KBM-7 (cell line): Measurements from ENCODE around the gene STRA6.

Source experiments
- DNase-seq: peaks from one replicate; pipeline ENCODE4 v3.0.0-alpha.2; 2015
- in situ Hi-C: fragments of 300-500 bp; cut with MboI; formaldehyde crosslinking; loops from 2 replicates; pipeline ENCODE4 v1.14.3; 2020; ENCODE audit warnings: low sequenced_read_pairs, low pct_unique_long_range_greater_than_20kb, mixed read lengths

STRA6 gene

DNA sequence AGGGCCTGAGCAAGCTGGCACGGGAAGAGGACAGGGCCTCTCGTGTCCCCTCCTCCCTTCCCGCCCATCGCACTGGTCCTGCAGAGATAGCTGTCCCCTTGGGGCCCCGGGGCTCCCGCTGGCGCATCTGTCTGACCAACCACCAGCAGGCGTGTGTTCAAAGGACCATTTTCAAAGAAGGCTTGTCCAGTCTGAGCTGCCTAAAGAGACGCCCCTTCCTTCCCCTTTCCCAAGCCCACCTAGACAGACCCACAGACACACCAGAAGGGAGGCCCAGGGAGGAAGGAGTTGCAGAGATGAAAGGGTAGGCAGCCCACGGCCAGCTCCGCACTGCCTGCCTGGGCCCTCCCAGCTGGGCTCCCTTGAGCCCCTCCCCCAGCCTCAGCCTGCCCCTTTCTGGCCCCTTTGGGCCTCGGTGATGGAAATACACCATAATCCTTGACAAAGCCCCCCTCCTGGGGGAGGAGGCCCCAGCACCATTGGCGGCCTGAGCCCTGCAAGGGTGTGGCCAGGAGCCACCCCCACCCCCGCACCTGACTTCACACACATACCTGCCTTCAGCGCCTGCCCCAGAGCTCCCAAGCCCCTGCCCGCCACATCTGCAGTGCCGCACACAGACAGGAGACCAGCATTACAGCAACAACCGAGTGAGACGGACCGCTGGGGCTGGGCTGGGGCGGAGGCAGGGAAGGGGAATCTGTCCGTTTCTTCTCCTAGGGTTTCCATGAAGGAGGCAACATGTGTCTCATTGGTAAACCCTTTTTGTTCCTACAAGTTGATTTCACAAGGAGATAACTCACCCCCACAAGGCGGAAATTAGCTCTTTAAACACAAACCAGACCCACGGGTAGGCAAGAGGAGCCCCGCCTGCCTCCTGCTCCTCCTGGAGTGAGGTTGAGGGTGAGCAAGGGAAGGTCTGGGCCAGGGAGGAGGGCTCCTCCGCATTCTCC, at the start of gene STRA6:
Gene STRA6 (minus strand): TSS at position 336 of the 950 bp plus-strand sequence. CDS start 520 bp downstream, outside the sequence.
- DNase-seq, result peak; percentile 15
- in situ Hi-C loops, result no loop called here

- DNase-seq, result no peak
- in situ Hi-C loops, result no loop called here
These were observed 49.7 kb upstream of the STRA6 start for GRCh38 chr15:74252291-74252690.

DNA sequence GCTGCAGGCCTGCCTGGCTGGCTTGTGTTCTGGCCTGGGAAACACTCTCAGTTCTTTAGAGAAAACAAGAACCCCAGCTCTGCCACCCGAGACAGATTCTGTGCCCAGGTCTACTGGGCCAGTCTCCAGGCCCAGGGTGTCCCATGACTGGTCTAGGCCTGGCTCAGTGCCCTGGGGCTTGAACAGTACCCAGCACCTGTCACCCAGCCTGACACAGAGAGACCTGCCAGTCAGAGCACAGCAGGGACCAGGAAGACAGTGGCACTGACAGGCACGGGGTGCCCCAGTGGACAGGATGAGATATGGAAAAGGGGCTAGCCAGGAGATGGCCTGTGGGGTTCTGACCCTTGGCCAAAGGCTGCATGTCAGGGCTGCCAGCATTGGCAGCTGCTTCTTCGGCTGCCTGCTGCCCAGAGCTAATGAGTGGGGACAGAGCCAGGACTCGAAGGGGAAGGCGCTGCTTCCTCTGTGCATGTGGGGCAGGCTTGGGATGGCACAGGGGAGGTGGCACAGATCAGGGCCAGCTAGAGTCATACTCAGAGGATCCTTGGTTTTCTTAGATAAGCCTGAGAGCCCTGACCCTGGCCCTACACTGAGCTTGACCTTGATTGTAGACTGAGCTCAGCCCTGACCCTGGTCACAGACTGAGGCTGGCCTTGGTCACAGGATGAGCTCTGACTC, 48.7 kb upstream of the STRA6 start:
- no peak for DNase-seq
- in situ Hi-C loops, result no loop called here

- in situ Hi-C loops, result no loop called here
- DNase-seq, result no peak
These were observed 47.7 kb upstream of the STRA6 start for GRCh38 chr15:74250266-74250665.

DNA sequence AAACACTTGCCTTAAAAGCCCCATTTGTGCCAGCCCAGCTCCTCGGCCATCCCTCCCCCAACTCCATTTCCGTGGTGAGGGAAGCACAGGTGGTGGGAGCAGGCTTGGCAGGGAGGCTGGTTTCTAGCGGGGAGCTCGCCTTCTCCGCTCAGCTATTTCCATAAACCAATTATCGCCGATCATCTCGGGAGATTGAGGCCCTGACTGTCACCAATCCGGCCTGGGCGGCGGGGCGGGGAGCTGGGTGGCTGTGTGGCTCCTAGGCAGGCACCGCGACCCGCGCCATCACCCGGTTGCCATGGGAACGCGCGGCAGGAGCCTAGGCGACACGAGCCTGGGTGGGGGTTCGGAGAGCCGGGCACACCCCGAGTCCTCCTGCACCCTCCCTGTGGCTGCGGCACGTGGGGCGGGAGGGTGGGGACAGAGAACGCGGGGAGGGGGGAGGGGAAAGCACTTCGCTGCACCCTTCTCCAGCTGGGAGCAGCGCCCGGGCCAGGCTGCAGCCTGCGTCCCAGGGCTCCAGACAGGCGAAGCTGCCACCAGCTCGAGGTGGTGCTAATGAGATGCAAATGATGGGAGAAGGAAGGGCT, 42.9 kb upstream of the STRA6 start:
- in situ Hi-C loops, result no loop called here
- DNase-seq, result no peak

GRCh38 chr15:74244822-74245341, 42.3 kb upstream of the STRA6 start:
- in situ Hi-C loops, result no loop called here
- DNase-seq, result no peak

- no peak for DNase-seq
- in situ Hi-C loops, result no loop called here
These were observed 40.8 kb upstream of the STRA6 start for GRCh38 chr15:74243431-74243830.

DNA sequence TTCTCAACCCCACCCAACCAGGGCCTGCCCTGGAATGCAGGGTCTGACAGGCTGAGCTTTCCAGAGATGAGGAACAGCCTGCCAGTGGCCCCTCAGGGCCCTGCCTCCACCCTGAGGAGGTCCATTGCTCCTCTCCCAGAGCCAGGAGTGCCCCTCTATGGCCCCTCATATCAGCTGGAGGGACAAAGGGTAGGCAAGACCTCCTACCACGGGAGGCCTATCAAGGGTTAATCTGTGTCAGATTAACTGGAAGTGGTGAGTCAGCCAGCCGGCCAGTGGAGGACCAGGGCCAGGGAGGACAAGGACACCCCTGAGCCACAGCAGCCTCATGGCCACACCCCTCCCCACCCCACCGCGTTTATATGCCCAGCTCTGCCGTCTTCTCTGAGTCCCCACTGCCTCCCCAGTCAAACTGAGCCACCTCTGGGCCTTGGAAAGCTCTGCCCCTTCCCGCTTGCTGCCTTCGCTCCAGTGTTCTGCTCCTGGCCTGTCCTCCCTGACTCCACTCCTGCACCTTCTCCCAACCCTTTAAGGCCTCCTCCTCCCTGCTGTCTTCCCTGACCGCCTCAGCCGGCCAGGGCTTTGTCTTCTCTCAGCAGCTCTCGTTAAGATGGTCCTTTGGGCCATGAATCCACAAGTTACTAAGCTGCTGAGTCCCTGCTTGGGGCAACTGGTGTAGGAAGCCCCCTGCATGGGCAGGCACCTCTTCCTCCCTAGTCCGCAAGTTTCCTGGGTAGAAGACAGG, 40.0 kb upstream of the STRA6 start:
- DNase-seq, result no peak
- in situ Hi-C loops, result no loop called here

DNA sequence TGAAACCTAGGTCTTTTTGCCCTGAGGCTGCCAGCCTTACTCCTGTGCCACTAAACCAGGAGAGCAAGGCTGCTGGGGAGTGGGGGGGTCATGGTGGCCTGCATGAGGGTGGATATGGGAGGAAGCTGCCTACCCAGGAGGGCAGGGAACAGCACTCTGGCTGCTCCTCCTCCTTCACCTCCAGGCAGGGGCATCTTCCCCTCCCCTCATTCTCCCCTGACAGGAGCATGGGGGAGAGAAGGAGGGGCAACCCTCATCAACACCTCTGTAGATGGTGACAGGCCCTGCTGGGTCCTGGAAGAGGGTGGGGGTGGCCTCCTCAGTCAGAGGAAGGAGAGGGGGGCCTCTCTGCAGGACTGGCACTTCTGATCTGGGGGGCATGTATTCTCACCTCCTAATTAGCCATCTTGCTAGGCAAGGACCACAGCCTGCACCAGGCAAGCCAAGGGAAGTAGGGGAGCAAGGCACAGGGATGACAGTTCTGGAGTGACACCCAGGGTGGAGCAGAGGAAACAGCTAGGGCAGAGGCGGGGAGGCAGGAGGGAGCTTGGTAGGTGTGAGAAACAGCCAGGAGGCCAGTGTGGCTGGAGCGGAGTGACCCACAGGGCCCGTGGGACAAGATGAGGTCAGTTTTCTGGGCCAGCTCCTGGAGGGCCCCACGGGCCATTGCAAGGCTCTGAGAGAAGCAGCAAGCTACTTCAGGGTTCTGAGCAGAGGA, 38.5 kb upstream of the STRA6 start:
- in situ Hi-C loops, result no loop called here
- no peak for DNase-seq

GRCh38 chr15:74240002-74240568, 37.5 kb upstream of the STRA6 start:
- in situ Hi-C loops, result no loop called here
- DNase-seq, result peak; percentile 29

DNA sequence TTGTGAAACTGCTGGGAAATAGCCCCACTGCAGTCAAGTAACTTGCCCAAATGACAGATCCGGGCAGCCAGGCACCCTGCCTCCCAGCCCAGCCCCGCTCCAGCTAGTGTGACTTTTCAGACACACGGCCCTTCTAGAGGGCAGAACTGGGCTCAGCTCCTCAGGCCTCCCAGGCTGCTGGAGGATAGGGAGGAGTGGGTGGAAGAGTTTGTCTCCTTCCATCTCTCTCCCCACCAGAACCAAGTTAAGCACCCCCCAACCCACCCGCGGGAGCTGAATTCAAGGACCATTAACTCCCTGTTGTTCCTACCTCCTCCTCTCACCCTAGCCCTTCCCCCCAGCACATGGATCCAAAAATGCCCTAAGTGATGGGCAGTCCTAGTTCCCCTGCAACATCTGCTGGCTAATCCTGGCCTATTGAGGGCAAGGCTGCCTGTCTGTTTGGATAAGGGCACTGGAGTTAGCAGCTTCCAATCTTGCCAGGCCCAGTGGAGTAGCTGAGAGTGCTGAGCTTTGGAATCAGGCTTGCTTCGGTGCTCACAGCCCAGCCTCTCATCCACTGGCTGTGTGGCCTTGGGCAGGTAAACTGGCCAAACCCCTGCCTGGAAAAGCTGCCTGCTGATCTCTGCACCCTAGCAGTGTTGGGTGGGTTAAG, 36.6 kb upstream of the STRA6 start:
- DNase-seq, result no peak
- in situ Hi-C loops, result no loop called here

GRCh38 chr15:74235962-74236361, 33.4 kb upstream of the STRA6 start, which contains the start of gene CCDC33:
TSS of gene CCDC33 (plus strand) at chr15:74236326. CDS start at chr15:74236720, 394 bp downstream.
- DNase-seq, result peak; percentile 31
- in situ Hi-C loops, result no loop called here

GRCh38 chr15:74234598-74234875, 31.9 kb upstream of the STRA6 start:
- DNase-seq, result no peak
- in situ Hi-C loops, result no loop called here

DNA sequence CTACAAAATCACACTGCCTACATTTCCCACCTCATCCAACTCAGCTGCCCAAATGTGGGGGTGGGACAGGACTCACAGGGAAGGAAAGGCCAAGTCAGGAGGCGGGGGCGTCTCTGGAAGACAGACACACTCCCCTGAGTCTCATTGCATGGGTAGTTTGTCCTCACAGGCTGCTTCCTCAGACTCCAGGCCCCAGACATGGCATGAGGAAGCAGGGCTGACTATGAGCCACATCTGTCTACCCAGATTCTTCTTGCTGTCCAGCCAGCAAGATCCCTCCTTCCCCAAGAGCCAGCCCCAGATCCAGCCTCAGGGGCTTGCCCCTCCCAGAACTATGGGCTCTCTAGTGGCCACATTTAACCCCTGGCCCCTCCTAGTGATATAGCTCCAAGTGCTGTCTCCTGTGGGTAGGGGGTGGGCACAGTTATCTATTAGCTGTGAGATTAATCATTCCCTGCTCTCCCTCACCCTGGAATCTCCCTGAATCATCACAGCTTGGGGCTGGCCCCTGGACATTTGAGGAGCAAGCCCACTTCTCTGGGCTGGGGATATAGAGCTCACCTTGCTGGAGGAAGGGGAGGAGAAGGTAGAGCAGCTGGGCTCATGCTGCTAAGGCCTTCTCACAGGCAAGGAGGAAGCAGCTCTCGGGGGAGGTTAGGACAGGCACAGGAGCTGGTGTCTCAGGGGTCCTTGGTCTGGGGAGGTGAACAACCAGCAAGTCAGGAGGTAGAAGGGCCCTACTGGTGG, 31.4 kb upstream of the STRA6 start:
- in situ Hi-C loops, result no loop called here
- DNase-seq, result no peak

DNA sequence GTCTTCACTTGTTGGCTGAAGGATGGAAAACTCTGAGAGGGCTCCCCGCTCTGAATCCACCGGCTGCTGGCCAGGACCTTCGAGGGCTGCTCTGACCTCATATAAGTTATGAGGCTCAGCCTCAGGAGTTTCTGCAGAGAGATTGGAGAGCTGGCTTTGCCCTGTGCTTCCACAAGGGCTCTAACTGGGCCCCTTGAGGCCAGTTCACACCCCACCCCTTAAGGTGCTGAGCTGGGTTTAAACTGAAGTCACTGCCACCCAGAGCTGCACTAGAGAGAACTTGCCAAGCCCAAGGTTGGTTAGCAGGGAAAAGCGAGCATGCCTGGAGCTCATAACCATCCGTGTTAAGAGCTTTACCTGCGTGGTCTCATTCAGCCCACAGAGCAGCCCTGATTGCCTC, 30.8 kb upstream of the STRA6 start:
- in situ Hi-C loops, result no loop called here

DNA sequence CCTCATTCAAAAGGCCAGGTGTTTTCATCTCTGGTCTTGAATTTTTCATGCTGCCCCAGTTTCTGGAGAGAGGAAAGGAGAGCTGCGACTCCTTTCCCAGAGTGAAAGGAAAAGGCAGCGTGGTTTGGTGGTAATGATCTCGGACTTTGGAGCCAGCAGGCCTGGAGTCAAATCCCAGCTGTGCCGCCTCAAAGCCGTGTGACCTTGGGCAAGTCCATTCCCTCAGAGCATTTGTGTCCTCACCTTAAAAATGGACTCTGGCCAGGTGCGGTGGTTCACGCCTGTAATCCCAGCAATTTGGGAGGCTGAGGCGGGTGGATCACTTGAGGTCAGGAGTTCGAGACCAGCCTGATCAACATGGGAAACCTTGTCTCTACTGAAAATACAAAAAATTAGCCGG, 28.9 kb upstream of the STRA6 start:
- in situ Hi-C loops, result no loop called here
- no peak for DNase-seq

More for the DNA sequence above, 30.8 kb upstream of the STRA6 start:
- DNase-seq, result no peak

GRCh38 chr15:74229686-74230085, 27.1 kb upstream of the STRA6 start:
- in situ Hi-C loops, result no loop called here
- no peak for DNase-seq
